ENCODE results near the gene YIPF5.

The YIPF5 gene

DNA sequence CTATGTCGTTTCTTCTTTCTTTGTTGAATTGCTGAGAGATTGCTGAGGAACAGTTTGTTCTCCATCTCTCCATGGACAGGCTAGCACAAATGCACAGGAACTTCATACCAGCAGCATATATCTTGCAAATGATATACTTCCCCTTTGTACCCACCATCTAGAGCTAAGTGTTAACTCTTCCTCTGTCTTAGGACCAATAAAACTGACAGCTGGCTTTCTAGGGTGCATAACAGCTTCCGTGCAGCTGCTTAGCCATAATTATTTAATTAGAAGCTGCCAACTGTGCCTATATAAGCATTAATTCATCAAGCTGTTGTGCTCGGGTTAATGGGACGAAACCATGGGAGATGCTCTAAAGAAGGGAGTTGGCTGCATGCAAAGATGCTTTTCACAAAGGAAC lies 38.9 kb upstream of the YIPF5 start:
- Histone ChIP-seq H3K27ac (ENCODE audit: low read length) (no peak overlapping the region), H3K36me3 (replicated peaks; ENCODE audit: insufficient read depth, low read length) (no peaks in the 10 kb centered on the region), H3K4me1 (ENCODE audit: low read length) (no peaks in the 10 kb centered on the region), H3K4me2 (ENCODE audit: low read depth, low read length) (no peak overlapping the region), H3K27me3 (replicated peaks; ENCODE audit: insufficient read depth, low read length) (no peaks in the 10 kb centered on the region), H3K9ac (ENCODE audit: low read length) (no peak overlapping the region), H2AFZ (ENCODE audit: low read length) (no peak overlapping the region), H3K79me2 (ENCODE audit: low read length) (no peaks in the 10 kb centered on the region), H3K9me2 (replicated peaks; ENCODE audit: insufficient read depth, low read length) (no peaks in the 10 kb centered on the region), H3F3A (ENCODE audit: insufficient read depth, low read length) (no peaks in the 10 kb centered on the region), H3K4me3 (ENCODE audit: low read length) (no peak overlapping the region), H4K20me1 (ENCODE audit: insufficient read depth, low read length) (no peaks in the 10 kb centered on the region), H3K9me3 (replicated peaks; ENCODE audit: insufficient read depth, low read length) (no peaks in the 10 kb centered on the region)
- DNase-seq = no peak
- TF ChIP-seq EZH2phosphoT487 (IDR thresholded peaks at IDR 0.05; ENCODE audit: low read length) (no peak), EZH2 (optimal IDR thresholded peaks at IDR 0.05; ENCODE audit: low read depth, low read length) (no peak)
- TF ChIP-seq, protein P1, sequence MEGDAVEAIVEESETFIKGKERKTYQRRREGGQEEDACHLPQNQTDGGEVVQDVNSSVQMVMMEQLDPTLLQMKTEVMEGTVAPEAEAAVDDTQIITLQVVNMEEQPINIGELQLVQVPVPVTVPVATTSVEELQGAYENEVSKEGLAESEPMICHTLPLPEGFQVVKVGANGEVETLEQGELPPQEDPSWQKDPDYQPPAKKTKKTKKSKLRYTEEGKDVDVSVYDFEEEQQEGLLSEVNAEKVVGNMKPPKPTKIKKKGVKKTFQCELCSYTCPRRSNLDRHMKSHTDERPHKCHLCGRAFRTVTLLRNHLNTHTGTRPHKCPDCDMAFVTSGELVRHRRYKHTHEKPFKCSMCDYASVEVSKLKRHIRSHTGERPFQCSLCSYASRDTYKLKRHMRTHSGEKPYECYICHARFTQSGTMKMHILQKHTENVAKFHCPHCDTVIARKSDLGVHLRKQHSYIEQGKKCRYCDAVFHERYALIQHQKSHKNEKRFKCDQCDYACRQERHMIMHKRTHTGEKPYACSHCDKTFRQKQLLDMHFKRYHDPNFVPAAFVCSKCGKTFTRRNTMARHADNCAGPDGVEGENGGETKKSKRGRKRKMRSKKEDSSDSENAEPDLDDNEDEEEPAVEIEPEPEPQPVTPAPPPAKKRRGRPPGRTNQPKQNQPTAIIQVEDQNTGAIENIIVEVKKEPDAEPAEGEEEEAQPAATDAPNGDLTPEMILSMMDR (IDR thresholded peaks at IDR 0.05; ENCODE audit: low read length) = no peak

DNA sequence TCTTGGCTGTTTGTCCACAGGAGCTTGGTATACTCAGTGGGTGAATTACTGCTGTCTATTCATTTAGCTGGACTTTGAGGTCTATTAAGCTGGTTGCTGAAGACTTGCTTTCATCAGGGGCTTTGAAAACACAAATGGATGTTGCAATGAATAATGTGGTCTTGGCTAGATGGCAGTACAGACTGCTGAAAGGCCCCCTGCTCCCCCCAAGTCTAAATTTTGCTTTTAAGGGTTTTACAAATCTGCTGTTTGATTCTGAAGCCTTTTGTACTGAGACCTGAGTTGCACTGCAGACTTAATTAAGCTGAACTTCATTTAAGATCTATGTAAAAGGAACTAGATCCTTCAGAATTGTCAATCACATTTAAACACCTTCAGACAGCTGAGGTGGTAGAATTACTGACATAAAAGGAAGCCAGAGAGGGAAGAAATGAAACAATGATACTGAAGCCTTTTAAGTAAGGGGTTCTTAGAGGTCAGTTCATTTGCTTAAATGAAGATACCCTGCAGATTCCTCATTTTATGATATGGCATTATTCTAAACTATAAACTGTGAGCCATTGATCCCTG lies 37.5 kb upstream of the YIPF5 start:
- Histone ChIP-seq H3F3A (ENCODE audit: insufficient read depth, low read length) (no peaks in the 10 kb centered on the region), H3K4me1 (ENCODE audit: low read length) (no peaks in the 10 kb centered on the region), H3K79me2 (ENCODE audit: low read length) (no peaks in the 10 kb centered on the region), H3K4me3 (ENCODE audit: low read length) (no peak overlapping the region), H3K9me2 (replicated peaks; ENCODE audit: insufficient read depth, low read length) (no peaks in the 10 kb centered on the region), H3K27ac (ENCODE audit: low read length) (no peak overlapping the region), H3K9me3 (replicated peaks; ENCODE audit: insufficient read depth, low read length) (no peaks in the 10 kb centered on the region), H3K4me2 (ENCODE audit: low read depth, low read length) (no peak overlapping the region), H3K9ac (ENCODE audit: low read length) (no peak overlapping the region), H4K20me1 (ENCODE audit: insufficient read depth, low read length) (no peaks in the 10 kb centered on the region), H3K36me3 (replicated peaks; ENCODE audit: insufficient read depth, low read length) (no peaks in the 10 kb centered on the region), H2AFZ (ENCODE audit: low read length) (no peak overlapping the region), H3K27me3 (replicated peaks; ENCODE audit: insufficient read depth, low read length) (no peaks in the 10 kb centered on the region)
- DNase-seq = no peak
- no peak for TF ChIP-seq EZH2 (optimal IDR thresholded peaks at IDR 0.05; ENCODE audit: low read depth, low read length)
- TF ChIP-seq EZH2phosphoT487 (IDR thresholded peaks at IDR 0.05; ENCODE audit: low read length) = no peak
- TF ChIP-seq, protein P1 (IDR thresholded peaks at IDR 0.05; ENCODE audit: low read length) = peak; percentile 28

DNA sequence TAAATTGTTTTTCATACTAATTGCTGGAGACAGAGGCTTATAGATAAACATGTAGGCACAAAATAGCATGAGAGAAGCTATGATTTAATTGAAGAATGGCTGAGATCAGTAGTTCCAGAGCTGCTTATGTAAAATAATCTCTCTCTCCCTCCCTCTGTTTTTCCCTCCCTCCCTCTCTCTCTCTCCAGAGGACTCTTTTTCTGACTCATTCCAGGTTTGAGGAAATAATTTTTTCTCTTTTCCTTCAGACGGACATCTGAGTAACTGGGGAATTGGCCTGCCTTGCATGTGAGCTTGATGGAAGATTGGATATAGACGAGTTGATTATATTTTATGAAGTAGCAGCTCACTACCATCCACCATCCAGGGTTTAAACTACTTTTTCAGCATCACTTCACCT lies 35.7 kb upstream of the YIPF5 start:
- Histone ChIP-seq H2AFZ (ENCODE audit: low read length) (no peak overlapping the region), H3K9ac (ENCODE audit: low read length) (no peak overlapping the region), H3K4me2 (ENCODE audit: low read depth, low read length) (no peak overlapping the region), H3F3A (ENCODE audit: insufficient read depth, low read length) (no peaks in the 10 kb centered on the region), H3K27ac (ENCODE audit: low read length) (no peak overlapping the region), H3K9me3 (replicated peaks; ENCODE audit: insufficient read depth, low read length) (no peaks in the 10 kb centered on the region), H3K79me2 (ENCODE audit: low read length) (no peaks in the 10 kb centered on the region), H3K4me3 (ENCODE audit: low read length) (no peak overlapping the region), H3K27me3 (replicated peaks; ENCODE audit: insufficient read depth, low read length) (no peaks in the 10 kb centered on the region), H3K4me1 (ENCODE audit: low read length) (no peaks in the 10 kb centered on the region), H3K9me2 (replicated peaks; ENCODE audit: insufficient read depth, low read length) (no peaks in the 10 kb centered on the region), H4K20me1 (ENCODE audit: insufficient read depth, low read length) (no peaks in the 10 kb centered on the region), H3K36me3 (replicated peaks; ENCODE audit: insufficient read depth, low read length) (no peaks in the 10 kb centered on the region)
- no peak for DNase-seq
- TF ChIP-seq EZH2phosphoT487 (IDR thresholded peaks at IDR 0.05; ENCODE audit: low read length) (no peak), EZH2 (optimal IDR thresholded peaks at IDR 0.05; ENCODE audit: low read depth, low read length) (no peak)
- TF ChIP-seq, protein P1 (IDR thresholded peaks at IDR 0.05; ENCODE audit: low read length) = no peak
